GM06990 (cell line): ENCODE data around the gene STAT1.

ENCODE experiments used
- DNase-seq: peaks from one replicate; pipeline ENCODE4 v3.0.0-alpha.2; 2011; ENCODE audit not compliant: insufficient read length; ENCODE audit errors: extremely low read depth
- H3K27me3 ChIP-seq: replicated peaks from 2 replicates; pipeline ENCODE4 v1.6.0; 2011; ENCODE audit warnings: low read length; ENCODE audit not compliant: control insufficient read depth, insufficient read depth
- H3K36me3 ChIP-seq: 2 replicates; pipeline ENCODE4 v1.5.1; 2011; ENCODE audit warnings: low read length; ENCODE audit not compliant: control insufficient read depth, insufficient read depth
- H3K4me3 ChIP-seq: replicated peaks from 2 replicates; pipeline ENCODE4 v1.5.1; 2011; ENCODE audit warnings: low read depth, mild to moderate bottlenecking, control low read depth, low read length
- TF ChIP-seq, protein P1 (sequence below): IDR thresholded peaks from 2 replicates; pipeline ENCODE4 v1.5.1; 2011; ENCODE audit warnings: low read length, control low read depth, mild to moderate bottlenecking, inconsistent platforms; ENCODE audit not compliant: insufficient read depth, poor library complexity, severe bottlenecking

Gene STAT1

DNA sequence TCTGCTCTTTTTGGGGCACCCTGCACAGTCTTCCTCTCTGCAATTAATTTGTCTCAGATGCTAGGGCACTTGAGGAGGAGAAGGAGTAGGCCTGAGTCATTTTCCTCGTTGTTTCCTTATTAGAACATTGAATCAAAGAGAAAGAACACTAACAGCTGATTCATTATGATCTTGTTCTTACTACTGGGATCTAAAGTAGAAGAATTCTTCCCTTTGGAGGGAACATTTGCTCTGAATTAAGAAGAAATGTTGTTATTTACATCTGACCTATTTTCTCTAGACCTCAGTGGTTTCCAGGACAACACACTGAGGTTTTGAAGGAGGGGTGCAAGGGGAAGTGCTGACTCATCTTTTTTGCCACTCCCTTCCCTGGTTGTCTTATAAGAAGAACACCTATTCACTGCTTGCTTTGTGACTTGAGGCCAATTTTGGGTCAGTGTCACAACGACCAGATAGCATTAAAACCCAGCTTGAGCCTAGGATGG lies 24.3 kb upstream of the STAT1 start:
- TF ChIP-seq, protein P1, sequence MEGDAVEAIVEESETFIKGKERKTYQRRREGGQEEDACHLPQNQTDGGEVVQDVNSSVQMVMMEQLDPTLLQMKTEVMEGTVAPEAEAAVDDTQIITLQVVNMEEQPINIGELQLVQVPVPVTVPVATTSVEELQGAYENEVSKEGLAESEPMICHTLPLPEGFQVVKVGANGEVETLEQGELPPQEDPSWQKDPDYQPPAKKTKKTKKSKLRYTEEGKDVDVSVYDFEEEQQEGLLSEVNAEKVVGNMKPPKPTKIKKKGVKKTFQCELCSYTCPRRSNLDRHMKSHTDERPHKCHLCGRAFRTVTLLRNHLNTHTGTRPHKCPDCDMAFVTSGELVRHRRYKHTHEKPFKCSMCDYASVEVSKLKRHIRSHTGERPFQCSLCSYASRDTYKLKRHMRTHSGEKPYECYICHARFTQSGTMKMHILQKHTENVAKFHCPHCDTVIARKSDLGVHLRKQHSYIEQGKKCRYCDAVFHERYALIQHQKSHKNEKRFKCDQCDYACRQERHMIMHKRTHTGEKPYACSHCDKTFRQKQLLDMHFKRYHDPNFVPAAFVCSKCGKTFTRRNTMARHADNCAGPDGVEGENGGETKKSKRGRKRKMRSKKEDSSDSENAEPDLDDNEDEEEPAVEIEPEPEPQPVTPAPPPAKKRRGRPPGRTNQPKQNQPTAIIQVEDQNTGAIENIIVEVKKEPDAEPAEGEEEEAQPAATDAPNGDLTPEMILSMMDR: no peak
- no peaks in the 10 kb centered on the region for H3K36me3 ChIP-seq
- no peaks in the 10 kb centered on the region for H3K27me3 ChIP-seq
- DNase-seq: no peak
- H3K4me3 ChIP-seq: no peak overlapping the region

- DNase-seq: no peak
- Histone ChIP-seq H3K4me3 (no peak overlapping the region), H3K36me3 (no peaks in the 10 kb centered on the region), H3K27me3 (no peaks in the 10 kb centered on the region)
- TF ChIP-seq, protein P1: no peak
Observed at GRCh38 chr2:191037351-191037750, 23.4 kb upstream of the STAT1 start.

DNA sequence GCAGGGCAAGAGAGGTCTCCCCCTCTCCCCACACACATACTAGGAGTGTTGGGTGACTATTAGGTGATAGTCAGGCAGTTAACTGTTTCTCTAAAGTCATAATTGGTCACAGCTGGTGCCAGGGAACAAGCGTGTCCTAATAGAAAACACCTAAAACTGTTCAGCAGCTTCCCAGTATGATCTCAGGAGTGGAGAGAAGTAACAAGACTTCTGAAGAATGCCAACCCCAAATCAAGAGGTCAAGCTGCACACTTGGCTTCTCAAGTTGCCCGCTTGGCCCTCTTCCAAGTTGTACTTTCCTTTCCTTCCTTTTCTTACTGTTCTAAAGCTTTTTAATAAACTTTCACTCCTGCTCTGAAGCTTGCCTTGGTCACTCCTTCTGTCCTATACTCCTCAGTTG lies 22.4 kb upstream of the STAT1 start:
- H3K4me3 ChIP-seq: no peak overlapping the region
- no peaks in the 10 kb centered on the region for H3K36me3 ChIP-seq
- H3K27me3 ChIP-seq: no peaks in the 10 kb centered on the region
- TF ChIP-seq, protein P1: no peak
- DNase-seq: no peak

GRCh38 chr2:191032588-191033429 lies 18.8 kb upstream of the STAT1 start:
- no peak overlapping the region for H3K4me3 ChIP-seq
- DNase-seq: no peak
- H3K36me3 ChIP-seq: no peaks in the 10 kb centered on the region
- TF ChIP-seq, protein P1: no peak
- no peaks in the 10 kb centered on the region for H3K27me3 ChIP-seq

GRCh38 chr2:191031256-191031655 lies 17.3 kb upstream of the STAT1 start:
- H3K27me3 ChIP-seq: no peaks in the 10 kb centered on the region
- H3K4me3 ChIP-seq: no peak overlapping the region
- no peaks in the 10 kb centered on the region for H3K36me3 ChIP-seq
- TF ChIP-seq, protein P1: no peak
- DNase-seq: no peak
